ENCODE measurements around the gene SART1. TPM values are rescaled to one million over a fixed set of nuclear protein-coding genes. Genes with fewer than 3 reads are reported as not detected.

SART1 gene
- total RNA-seq, 1 donor from 2014 or later = 36.5 TPM

DNA sequence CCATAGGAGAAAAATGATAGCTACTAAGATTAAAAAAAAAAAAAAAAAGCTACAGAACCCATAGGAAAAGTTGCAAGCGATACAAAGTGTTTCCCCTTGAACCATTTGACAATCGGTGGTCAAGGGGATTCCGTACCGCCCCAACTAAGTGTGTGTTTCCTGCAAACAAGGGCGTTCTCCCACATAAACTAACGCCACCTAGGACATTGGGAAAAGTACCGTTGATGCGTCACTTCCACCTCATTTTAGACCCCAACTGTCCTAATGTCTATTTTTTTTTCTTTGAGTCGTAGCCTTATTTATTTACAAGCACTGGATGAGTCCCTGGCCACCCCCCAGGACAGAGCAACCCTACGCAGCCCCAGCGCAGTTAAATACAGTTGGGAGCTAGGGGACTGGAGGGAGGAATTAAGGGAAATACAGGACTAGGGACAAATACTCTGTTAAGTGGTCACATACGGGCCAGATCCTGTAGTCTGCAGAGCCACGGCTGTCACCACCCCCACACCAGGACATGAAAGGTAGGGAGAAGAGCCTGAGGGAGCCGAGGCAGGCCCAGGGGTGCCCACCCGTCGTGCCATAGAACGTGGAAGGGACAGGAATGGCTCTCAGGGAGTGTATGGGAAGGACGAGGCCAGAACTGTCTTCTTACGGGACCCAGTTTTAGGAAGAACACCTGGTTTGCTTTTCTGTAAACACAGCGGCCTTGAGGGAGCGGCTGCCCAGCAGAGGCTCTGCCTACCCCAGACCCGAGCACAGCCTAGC lies 21.5 kb downstream of the SART1 start:
- no peaks in the 10 kb centered on the region for H3K9me3 Mint-ChIP-seq (ENCODE audit: unreplicated experiment)
- H3K4me3 ChIP-seq (ENCODE audit: insufficient read depth, low read depth, low read length) = no peak overlapping the region
- H3K4me1 ChIP-seq (ENCODE audit: insufficient read depth, low read length) = no peaks in the 10 kb centered on the region
- H4K20me1 ChIP-seq (ENCODE audit: insufficient read depth, low read length) = no peaks in the 10 kb centered on the region
- H3K9ac ChIP-seq (ENCODE audit: low read length) = no peak overlapping the region
- TF ChIP-seq CTCF (IDR thresholded peaks at IDR 0.05; ENCODE audit: insufficient read depth, low read depth, low read length) (no peak), EZH2 (IDR thresholded peaks at IDR 0.05; ENCODE audit: insufficient read depth, low read length) (no peak)
- H3K27me3 ChIP-seq (ENCODE audit: insufficient read depth, low read length) = no peaks in the 10 kb centered on the region
- no peaks in the 10 kb centered on the region for H3K9me3 ChIP-seq (ENCODE audit: insufficient read depth, low read depth, low read length)
- DNase-seq (ENCODE audit: low read depth) (no peak), FAIRE-seq (no peak)
- no peak overlapping the region for H3K27ac ChIP-seq (ENCODE audit: low read depth, low read length)
- no peaks in the 10 kb centered on the region for H3K36me3 ChIP-seq (ENCODE audit: insufficient read depth, low read length)
- no peak overlapping the region for H3K4me2 ChIP-seq (ENCODE audit: low read length)
- H2AFZ ChIP-seq (ENCODE audit: low read depth, low read length) = no peak overlapping the region
- H3K79me2 ChIP-seq (ENCODE audit: insufficient read depth, low read length) = no peaks in the 10 kb centered on the region
- no peaks in the 10 kb centered on the region for H3K4me1 Mint-ChIP-seq (ENCODE audit: low read depth, unreplicated experiment)
- no peak overlapping the region for H3K4me3 Mint-ChIP-seq (ENCODE audit: unreplicated experiment)
- peaks cover 8% of the 10 kb centered on the region for H3K36me3 Mint-ChIP-seq (ENCODE audit: low read depth, unreplicated experiment)
- no peaks in the 10 kb centered on the region for H3K27me3 Mint-ChIP-seq (ENCODE audit: low read depth, unreplicated experiment)
- no peak overlapping the region for H3K27ac Mint-ChIP-seq (ENCODE audit: unreplicated experiment)

DNA sequence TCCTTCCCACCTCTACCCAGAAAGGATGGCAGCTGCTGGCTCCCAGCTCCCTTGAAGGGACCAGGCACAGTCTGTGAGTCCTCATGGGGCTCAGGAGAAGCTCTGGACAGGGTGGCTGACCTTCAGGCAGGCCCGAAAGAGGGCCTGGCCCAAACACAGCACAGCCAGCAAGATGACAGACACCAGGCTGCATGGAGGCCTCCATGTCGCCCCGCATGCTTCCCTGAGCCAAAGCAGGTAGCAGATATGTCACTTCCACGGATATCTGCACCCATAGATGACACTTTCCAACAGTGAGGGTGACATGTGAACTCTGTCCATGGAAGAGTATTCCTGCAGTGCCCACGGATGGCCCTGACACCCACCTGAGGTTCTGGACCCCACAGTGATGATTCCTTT lies 22.1 kb downstream of the SART1 start:
- Histone ChIP-seq H4K20me1 (ENCODE audit: insufficient read depth, low read length) (no peaks in the 10 kb centered on the region), H3K27me3 (ENCODE audit: insufficient read depth, low read length) (no peaks in the 10 kb centered on the region), H3K27ac (ENCODE audit: low read depth, low read length) (no peak overlapping the region), H2AFZ (ENCODE audit: low read depth, low read length) (no peak overlapping the region), H3K4me1 (ENCODE audit: insufficient read depth, low read length) (no peaks in the 10 kb centered on the region), H3K9me3 (ENCODE audit: insufficient read depth, low read depth, low read length) (no peaks in the 10 kb centered on the region), H3K4me2 (ENCODE audit: low read length) (no peak overlapping the region), H3K36me3 (ENCODE audit: insufficient read depth, low read length) (no peaks in the 10 kb centered on the region), H3K4me3 (ENCODE audit: insufficient read depth, low read depth, low read length) (no peak overlapping the region), H3K79me2 (ENCODE audit: insufficient read depth, low read length) (no peaks in the 10 kb centered on the region), H3K9ac (ENCODE audit: low read length) (no peak overlapping the region)
- FAIRE-seq = no peak
- Mint-ChIP-seq H3K4me3 (ENCODE audit: unreplicated experiment) (no peak overlapping the region), H3K27ac (ENCODE audit: unreplicated experiment) (no peak overlapping the region), H3K9me3 (ENCODE audit: unreplicated experiment) (no peaks in the 10 kb centered on the region), H3K4me1 (ENCODE audit: low read depth, unreplicated experiment) (no peaks in the 10 kb centered on the region), H3K36me3 (ENCODE audit: low read depth, unreplicated experiment) (peaks cover 8% of the 10 kb centered on the region), H3K27me3 (ENCODE audit: low read depth, unreplicated experiment) (no peaks in the 10 kb centered on the region)
- DNase-seq (ENCODE audit: low read depth) = no peak
- no peak for TF ChIP-seq CTCF (IDR thresholded peaks at IDR 0.05; ENCODE audit: insufficient read depth, low read depth, low read length)

DNA sequence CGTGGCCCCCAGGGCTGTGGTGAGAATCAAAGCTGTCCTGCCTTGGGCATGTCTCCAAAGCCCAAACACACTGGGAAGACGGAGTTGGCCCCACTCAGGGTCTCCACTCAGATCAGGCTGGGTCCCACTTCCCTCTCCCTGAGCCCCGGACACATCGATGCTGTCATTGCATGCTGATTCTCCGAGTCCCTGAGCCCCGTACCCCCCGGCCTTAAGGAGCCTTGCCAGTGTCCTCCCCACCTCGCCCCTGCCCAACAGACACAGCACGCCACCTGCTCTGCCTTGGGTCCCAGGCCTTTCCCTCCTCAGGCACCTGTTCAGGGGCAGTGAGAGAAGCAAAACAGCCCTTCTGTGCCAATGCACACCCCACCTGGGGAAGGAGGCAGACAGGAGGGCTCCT lies 25.8 kb downstream of the SART1 start:
- H3K4me2 ChIP-seq (ENCODE audit: low read length) = no peak overlapping the region
- FAIRE-seq (no peak), DNase-seq (ENCODE audit: low read depth) (no peak)
- no peak overlapping the region for H3K9ac ChIP-seq (ENCODE audit: low read length)
- Mint-ChIP-seq H3K36me3 (ENCODE audit: low read depth, unreplicated experiment) (peaks cover 2% of the 10 kb centered on the region), H3K9me3 (ENCODE audit: unreplicated experiment) (no peaks in the 10 kb centered on the region), H3K4me3 (ENCODE audit: unreplicated experiment) (no peak overlapping the region), H3K4me1 (ENCODE audit: low read depth, unreplicated experiment) (no peaks in the 10 kb centered on the region), H3K27me3 (ENCODE audit: low read depth, unreplicated experiment) (no peaks in the 10 kb centered on the region), H3K27ac (ENCODE audit: unreplicated experiment) (no peak overlapping the region)
- H4K20me1 ChIP-seq (ENCODE audit: insufficient read depth, low read length) = no peaks in the 10 kb centered on the region
- H3K79me2 ChIP-seq (ENCODE audit: insufficient read depth, low read length) = no peaks in the 10 kb centered on the region
- TF ChIP-seq EZH2 (IDR thresholded peaks at IDR 0.05; ENCODE audit: insufficient read depth, low read length) = no peak
- TF ChIP-seq CTCF (IDR thresholded peaks at IDR 0.05; ENCODE audit: insufficient read depth, low read depth, low read length) = no peak
- no peak overlapping the region for H2AFZ ChIP-seq (ENCODE audit: low read depth, low read length)
- no peak overlapping the region for H3K27ac ChIP-seq (ENCODE audit: low read depth, low read length)
- H3K4me1 ChIP-seq (ENCODE audit: insufficient read depth, low read length) = no peaks in the 10 kb centered on the region
- H3K36me3 ChIP-seq (ENCODE audit: insufficient read depth, low read length) = no peaks in the 10 kb centered on the region
- no peak overlapping the region for H3K4me3 ChIP-seq (ENCODE audit: insufficient read depth, low read depth, low read length)
- H3K9me3 ChIP-seq (ENCODE audit: insufficient read depth, low read depth, low read length) = no peaks in the 10 kb centered on the region
- no peaks in the 10 kb centered on the region for H3K27me3 ChIP-seq (ENCODE audit: insufficient read depth, low read length)
